Endodermal cell (in vitro differentiated cells): ENCODE measurements around the gene LMAN1. TPM values are rescaled to one million over a fixed set of nuclear protein-coding genes. Genes with fewer than 3 reads are reported as not detected.
A peak's percentile ranks its signal among the peaks of the same experiment; 100 is the strongest.

Source experiments
- DNase-seq: peaks from one replicate; pipeline ENCODE4 v3.0.0-alpha.2; 2017
- H3K27ac ChIP-seq: 2 replicates; pipeline ENCODE4 v1.5.1; 2013; ENCODE audit warnings: mild to moderate bottlenecking, low read depth, low read length, moderate library complexity
- H3K27me3 ChIP-seq: 2 replicates; pipeline ENCODE4 v1.6.1; 2013; ENCODE audit warnings: mild to moderate bottlenecking, low read length, moderate library complexity; ENCODE audit not compliant: insufficient read depth, control insufficient read depth, poor library complexity, severe bottlenecking
- H3K36me3 ChIP-seq: 2 replicates; pipeline ENCODE4 v1.7.0; 2013; ENCODE audit warnings: mild to moderate bottlenecking, low read length, moderate library complexity; ENCODE audit not compliant: control insufficient read depth, insufficient read depth
- H3K4me1 ChIP-seq: one replicate; pipeline ENCODE4 v1.7.0; 2013; ENCODE audit warnings: low read length; ENCODE audit not compliant: control insufficient read depth, insufficient read depth
- H3K4me3 ChIP-seq: 2 replicates; pipeline ENCODE4 v1.5.1; 2013; ENCODE audit warnings: mild to moderate bottlenecking, low read length, moderate library complexity
- H3K9ac ChIP-seq: 2 replicates; pipeline ENCODE4 v1.6.1; 2013; ENCODE audit warnings: mild to moderate bottlenecking, low read length, moderate library complexity; ENCODE audit not compliant: poor library complexity, severe bottlenecking; ENCODE audit errors: extremely low read depth
- H3K9me3 ChIP-seq: 2 replicates; pipeline ENCODE4 v1.6.1; 2013; ENCODE audit warnings: mild to moderate bottlenecking, low read length, moderate library complexity; ENCODE audit not compliant: control insufficient read depth
- H3K27ac Mint-ChIP-seq: 2 replicates; pipeline ENCODE4 v1.8.0; 2020; ENCODE audit warnings: mixed read lengths
- H3K27me3 Mint-ChIP-seq: 2 replicates; pipeline ENCODE4 v1.8.0; 2021; ENCODE audit warnings: mild to moderate bottlenecking, mixed read lengths; ENCODE audit not compliant: insufficient read depth
- H3K36me3 Mint-ChIP-seq: 2 replicates; pipeline ENCODE4 v1.8.0; 2020; ENCODE audit warnings: low read depth, mixed read lengths
- H3K4me1 Mint-ChIP-seq: 2 replicates; pipeline ENCODE4 v1.8.0; 2020; ENCODE audit warnings: mixed read lengths
- H3K4me3 Mint-ChIP-seq: 2 replicates; pipeline ENCODE4 v1.8.0; 2020; ENCODE audit warnings: mild to moderate bottlenecking, moderate library complexity, mixed read lengths
- H3K9me3 Mint-ChIP-seq: 2 replicates; pipeline ENCODE4 v1.8.0; 2020; ENCODE audit warnings: mild to moderate bottlenecking, mixed read lengths
- CTCF ChIP-seq: fragments of 200-600 bp; sonication (generic); conservative IDR thresholded peaks from 2 replicates; pipeline ENCODE4 v1.5.0; 2021; ENCODE audit warnings: antibody characterized with exemption, mild to moderate bottlenecking
- WGBS, 2 experiments: methylation state at CpG; one replicate each; pipeline versions ENCODE4 v1.1.5 to v1.1.7; 2013; ENCODE audit warnings: missing lambda C conversion rate in 2 of 2, mixed read lengths in 1 of 2; ENCODE audit not compliant: insufficient coverage in 1 of 2, insufficient read length in 1 of 2; 5-methylcytosine and 5-hydroxymethylcytosine counted together
- total RNA-seq, 2 donors: library from RNA; stranded (reverse); fragmentation: NEBNext Ultra II Directional in 1 of 2; extraction: Animal tissue kit (Norgen Biotek cat#: 25700) in 1 of 2; gene quantifications; 2 replicates in 1 of 2; 3 replicates in 1 of 2; pipeline ENCODE4 v1.2.1, GENCODE V29; 2021

Gene LMAN1
- total RNA-seq, 2 donors from 2014 or later: 82.9 to 125 TPM

DNA sequence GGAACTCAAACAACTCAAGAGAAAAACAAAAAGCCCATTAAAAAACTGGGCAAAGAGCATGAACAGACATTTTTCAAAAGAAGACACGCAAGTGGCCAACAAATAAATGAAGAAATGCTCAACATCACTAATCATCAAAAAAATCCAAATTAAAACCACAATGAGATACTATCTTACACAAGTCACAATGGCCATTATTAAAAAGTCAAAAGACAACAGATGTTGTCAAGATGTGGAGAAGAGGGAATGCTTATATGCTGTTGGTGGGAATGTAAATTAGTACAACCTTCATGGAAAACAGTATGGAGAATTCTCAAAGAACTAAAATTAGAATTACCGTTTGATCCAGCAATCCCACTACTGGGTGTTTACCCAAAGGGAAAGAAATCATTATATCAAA lies 15.1 kb downstream of the LMAN1 start:
- 86 to 94% methylated on average over 2 of the region's 2 CpGs for WGBS, 2 experiments
- peak overlapping the region; percentile 31 for H3K27ac Mint-ChIP-seq

DNA sequence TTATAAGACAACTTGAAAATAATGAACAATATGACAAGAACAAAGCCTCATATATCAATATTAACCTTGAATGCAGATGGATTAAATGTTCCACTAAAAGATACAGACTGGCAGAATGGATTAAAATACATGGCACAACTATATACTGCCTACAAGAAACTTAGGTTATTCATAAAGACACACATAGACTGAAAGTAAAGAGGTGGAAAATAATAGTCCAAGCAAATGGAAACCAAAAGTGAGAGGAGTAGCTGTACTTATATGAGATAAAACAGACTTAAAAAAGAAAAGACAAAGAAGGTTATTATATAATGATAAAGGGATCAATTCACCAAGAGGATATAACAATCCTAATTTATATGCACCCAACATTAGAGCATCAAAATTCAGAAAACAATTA lies 18.2 kb downstream of the LMAN1 start:
- Mint-ChIP-seq H3K27ac (no peak overlapping the region), H3K4me1 (no peaks in the 10 kb centered on the region), H3K36me3 (peaks cover 90% of the 10 kb centered on the region), H3K27me3 (no peaks in the 10 kb centered on the region), H3K9me3 (peaks cover 5% of the 10 kb centered on the region), H3K4me3 (no peak overlapping the region)
- H3K9ac ChIP-seq: no peak overlapping the region
- H3K4me1 ChIP-seq: no peaks in the 10 kb centered on the region
- no peaks in the 10 kb centered on the region for H3K27me3 ChIP-seq
- no peak overlapping the region for H3K27ac ChIP-seq
- peaks cover 23% of the 10 kb centered on the region for H3K9me3 ChIP-seq
- TF ChIP-seq CTCF: no peak
- no peak overlapping the region for H3K4me3 ChIP-seq
- no peak for DNase-seq
- peaks cover 93% of the 10 kb centered on the region for H3K36me3 ChIP-seq

More for the DNA sequence above, 15.1 kb downstream of the LMAN1 start:
- H3K4me1 ChIP-seq: no peaks in the 10 kb centered on the region
- no peak for DNase-seq
- Mint-ChIP-seq H3K4me3 (no peak overlapping the region), H3K36me3 (peaks cover 94% of the 10 kb centered on the region), H3K27me3 (no peaks in the 10 kb centered on the region), H3K9me3 (peaks cover 6% of the 10 kb centered on the region), H3K4me1 (no peaks in the 10 kb centered on the region)
- H3K4me3 ChIP-seq: no peak overlapping the region
- peaks cover 100% of the 10 kb centered on the region for H3K36me3 ChIP-seq
- H3K27ac ChIP-seq: no peak overlapping the region
- TF ChIP-seq CTCF: no peak
- H3K27me3 ChIP-seq: no peaks in the 10 kb centered on the region
- H3K9ac ChIP-seq: no peak overlapping the region
- peaks cover 36% of the 10 kb centered on the region for H3K9me3 ChIP-seq

DNA sequence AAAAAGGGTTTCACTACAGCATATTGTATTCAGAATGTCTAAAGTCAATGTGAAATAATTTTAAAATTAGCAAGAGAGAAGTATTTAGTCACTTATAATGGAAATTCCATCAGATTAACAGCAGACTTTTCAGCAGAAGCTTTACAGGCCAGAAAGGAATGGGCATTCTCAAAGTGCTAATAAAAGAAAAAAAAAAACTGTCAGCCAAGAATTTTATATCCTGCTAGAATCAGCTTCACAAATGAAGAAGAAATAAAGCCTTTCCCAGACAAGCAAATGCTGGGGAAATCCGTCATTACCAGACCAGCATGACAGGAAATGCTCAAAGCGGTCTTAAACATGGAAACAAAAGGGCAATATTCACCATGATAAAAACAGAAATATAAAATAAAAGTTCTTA lies 18.8 kb downstream of the LMAN1 start:
- no peak for TF ChIP-seq CTCF
- H3K9me3 ChIP-seq: peaks cover 19% of the 10 kb centered on the region
- no peaks in the 10 kb centered on the region for H3K27me3 ChIP-seq
- WGBS, 2 experiments: 90% methylated on average over 2 of the region's 2 CpGs; no CpG with 5 or more reads in 1 of the 2 experiments
- H3K9ac ChIP-seq: no peak overlapping the region
- Mint-ChIP-seq H3K4me3 (no peak overlapping the region), H3K27me3 (no peaks in the 10 kb centered on the region), H3K36me3 (peaks cover 89% of the 10 kb centered on the region), H3K27ac (no peak overlapping the region), H3K9me3 (no peaks in the 10 kb centered on the region), H3K4me1 (no peaks in the 10 kb centered on the region)
- no peak for DNase-seq
- H3K4me3 ChIP-seq: no peak overlapping the region
- no peaks in the 10 kb centered on the region for H3K4me1 ChIP-seq
- H3K27ac ChIP-seq: no peak overlapping the region
- H3K36me3 ChIP-seq: peaks cover 93% of the 10 kb centered on the region
